ENCODE results near the gene TRDN. TPM values are rescaled to one million over a fixed set of nuclear protein-coding genes. Genes with fewer than 3 reads are reported as not detected.

TRDN gene
- 33.7 TPM for total RNA-seq

GRCh38 chr6:123636782-123637181, at the start of gene TRDN:
Gene TRDN (minus strand): TSS chr6:123636950. CDS start chr6:123636775, 175 bp downstream.

Other genes with a start within 250 kb of the TRDN start
- 12.4 TPM for gene NKAIN2, start 166.9 kb upstream of the TRDN start, total RNA-seq